IPS-20b (cell line): Measurements from ENCODE around the gene CD209.

ENCODE experiments used
- H3K27ac ChIP-seq: one replicate; pipeline ENCODE4 v1.5.1; 2013; ENCODE audit warnings: low read length
- H3K27me3 ChIP-seq: 2 replicates; pipeline ENCODE4 v1.6.1; 2013; ENCODE audit warnings: mild to moderate bottlenecking, low read length, inconsistent platforms; ENCODE audit not compliant: insufficient read depth
- H3K36me3 ChIP-seq: 2 replicates; pipeline ENCODE4 v1.6.1; 2013; ENCODE audit warnings: low read depth, mild to moderate bottlenecking, inconsistent platforms, low read length, moderate library complexity; ENCODE audit not compliant: insufficient read depth
- H3K4me1 ChIP-seq: 2 replicates; pipeline ENCODE4 v1.6.1; 2013; ENCODE audit warnings: mild to moderate bottlenecking, control low read depth, inconsistent platforms, low read length, moderate library complexity; ENCODE audit not compliant: insufficient read depth
- H3K4me3 ChIP-seq: 2 replicates; pipeline ENCODE4 v1.5.1; 2013; ENCODE audit warnings: mild to moderate bottlenecking, low read length, inconsistent platforms
- H3K9ac ChIP-seq: 2 replicates; pipeline ENCODE4 v1.6.1; 2013; ENCODE audit warnings: low read depth, mild to moderate bottlenecking, inconsistent platforms, low read length, moderate library complexity
- H3K9me3 ChIP-seq: 2 replicates; pipeline ENCODE4 v1.6.1; 2013; ENCODE audit warnings: mild to moderate bottlenecking, low read depth, low read length, inconsistent platforms; ENCODE audit not compliant: insufficient read depth

The CD209 gene

DNA sequence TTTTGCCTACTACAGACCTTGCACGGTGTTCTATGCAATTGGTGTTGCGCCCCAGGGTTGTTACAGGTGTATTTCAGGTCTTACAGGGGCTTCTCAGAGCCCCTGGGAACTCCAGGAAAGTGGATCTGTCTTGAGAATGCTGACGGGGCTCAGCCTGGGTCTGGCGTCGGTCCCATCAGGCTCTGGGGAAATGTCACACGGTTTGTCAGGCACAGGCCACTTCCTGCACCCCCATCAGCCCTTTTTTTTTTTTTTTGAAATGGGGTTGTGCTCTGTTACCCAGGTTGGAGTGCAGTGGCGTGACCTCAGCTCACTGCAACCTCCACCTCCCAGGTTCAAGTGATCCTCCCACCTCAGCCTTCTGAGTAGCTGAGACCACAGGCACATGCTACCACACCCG, 28.7 kb downstream of the CD209 start:
- Histone ChIP-seq H3K27ac (no peak overlapping the region), H3K36me3 (no peaks in the 10 kb centered on the region), H3K27me3 (no peaks in the 10 kb centered on the region; the same call in 1 of the 2 replicates), H3K4me1 (no peaks in the 10 kb centered on the region), H3K4me3 (no peak overlapping the region), H3K9ac (no peak overlapping the region), H3K9me3 (no peaks in the 10 kb centered on the region)

GRCh38 chr19:7716762-7717161, 30.6 kb downstream of the CD209 start:
- Histone ChIP-seq H3K4me3 (no peak overlapping the region), H3K27ac (no peak overlapping the region), H3K36me3 (no peaks in the 10 kb centered on the region), H3K27me3 (no peaks in the 10 kb centered on the region), H3K9ac (no peak overlapping the region), H3K4me1 (no peaks in the 10 kb centered on the region), H3K9me3 (no peaks in the 10 kb centered on the region)

- Histone ChIP-seq H3K27me3 (no peaks in the 10 kb centered on the region), H3K4me1 (no peaks in the 10 kb centered on the region), H3K4me3 (no peak overlapping the region), H3K9me3 (no peaks in the 10 kb centered on the region), H3K36me3 (no peaks in the 10 kb centered on the region), H3K27ac (no peak overlapping the region), H3K9ac (no peak overlapping the region)
Measured at GRCh38 chr19:7715671-7716070, 31.7 kb downstream of the CD209 start.

DNA sequence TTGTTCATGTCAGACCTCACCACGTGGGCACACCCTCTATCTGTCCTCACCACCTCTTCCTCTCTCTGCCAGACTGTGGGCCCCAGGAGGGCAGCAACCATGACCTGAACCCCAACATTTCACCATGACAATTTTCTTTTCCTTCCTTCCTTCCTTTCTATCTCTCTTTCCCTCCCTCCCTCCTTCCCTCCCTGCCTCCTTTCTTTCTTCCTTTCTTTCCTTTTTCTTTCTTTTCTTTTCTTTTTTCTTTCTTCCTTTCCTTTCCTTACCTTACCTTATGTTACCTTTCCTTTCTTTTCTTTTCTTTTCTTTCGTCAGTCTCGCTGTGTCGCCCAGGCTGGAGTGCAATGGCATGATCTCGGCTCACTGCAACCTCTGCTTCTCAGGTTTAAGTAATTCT, 36.7 kb downstream of the CD209 start:
- Histone ChIP-seq H3K4me1 (no peaks in the 10 kb centered on the region), H3K27ac (no peak overlapping the region), H3K4me3 (no peak overlapping the region), H3K9me3 (no peaks in the 10 kb centered on the region), H3K27me3 (no peaks in the 10 kb centered on the region), H3K9ac (no peak overlapping the region), H3K36me3 (no peaks in the 10 kb centered on the region)

- Histone ChIP-seq H3K9me3 (no peaks in the 10 kb centered on the region), H3K36me3 (no peaks in the 10 kb centered on the region), H3K4me1 (no peaks in the 10 kb centered on the region), H3K27ac (no peak overlapping the region), H3K4me3 (no peak overlapping the region), H3K9ac (no peak overlapping the region), H3K27me3 (no peaks in the 10 kb centered on the region)
Measured at GRCh38 chr19:7709932-7710460, 37.3 kb downstream of the CD209 start.

- H3K36me3 ChIP-seq = no peaks in the 10 kb centered on the region
- no peak overlapping the region for H3K27ac ChIP-seq
- H3K9ac ChIP-seq = no peak overlapping the region
- no peak overlapping the region for H3K4me3 ChIP-seq
- no peaks in the 10 kb centered on the region for H3K27me3 ChIP-seq
- no peaks in the 10 kb centered on the region for H3K4me1 ChIP-seq
- H3K9me3 ChIP-seq = no peaks in the 10 kb centered on the region
Measured at GRCh38 chr19:7706955-7707456, 40.3 kb downstream of the CD209 start.

DNA sequence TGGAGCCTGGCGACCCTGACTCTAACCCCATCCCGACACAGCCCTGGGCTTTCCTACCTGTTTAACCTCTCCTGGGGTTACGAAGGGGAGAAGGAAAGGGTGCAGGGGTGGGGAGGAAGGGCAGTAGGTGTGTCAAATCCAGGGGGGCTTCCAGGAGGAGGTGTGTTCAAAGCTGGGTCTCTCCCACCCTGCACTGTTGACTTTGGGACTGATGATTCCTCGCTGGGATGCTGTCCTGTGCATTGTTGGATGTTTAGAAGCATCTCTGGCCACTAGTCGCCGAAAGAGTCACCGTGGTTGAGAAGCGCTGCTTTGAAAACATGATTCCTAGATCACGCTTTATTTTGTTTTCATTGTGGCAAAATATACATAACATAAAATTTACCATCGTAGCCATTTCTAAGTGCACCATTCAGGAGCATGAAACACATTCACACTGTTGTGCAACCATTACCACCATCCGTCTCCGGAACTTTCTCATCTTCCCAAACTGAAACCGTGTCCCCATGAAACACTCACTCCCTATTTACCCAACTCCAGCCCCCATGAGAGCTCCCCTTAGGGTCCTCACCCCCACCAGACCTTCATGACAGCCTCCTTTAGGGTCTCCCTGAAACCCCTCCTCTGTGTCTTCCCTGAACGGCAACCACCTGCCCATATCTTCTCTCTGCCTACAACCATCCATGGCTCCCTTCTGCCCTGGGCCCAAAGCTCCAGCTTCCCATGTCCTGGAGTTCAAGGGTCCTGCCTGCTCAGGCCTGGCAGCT, 41.0 kb downstream of the CD209 start:
- Histone ChIP-seq H3K27me3 (no peaks in the 10 kb centered on the region), H3K9me3 (no peaks in the 10 kb centered on the region), H3K9ac (no peak overlapping the region), H3K36me3 (no peaks in the 10 kb centered on the region), H3K4me1 (no peaks in the 10 kb centered on the region), H3K4me3 (no peak overlapping the region), H3K27ac (no peak overlapping the region)

DNA sequence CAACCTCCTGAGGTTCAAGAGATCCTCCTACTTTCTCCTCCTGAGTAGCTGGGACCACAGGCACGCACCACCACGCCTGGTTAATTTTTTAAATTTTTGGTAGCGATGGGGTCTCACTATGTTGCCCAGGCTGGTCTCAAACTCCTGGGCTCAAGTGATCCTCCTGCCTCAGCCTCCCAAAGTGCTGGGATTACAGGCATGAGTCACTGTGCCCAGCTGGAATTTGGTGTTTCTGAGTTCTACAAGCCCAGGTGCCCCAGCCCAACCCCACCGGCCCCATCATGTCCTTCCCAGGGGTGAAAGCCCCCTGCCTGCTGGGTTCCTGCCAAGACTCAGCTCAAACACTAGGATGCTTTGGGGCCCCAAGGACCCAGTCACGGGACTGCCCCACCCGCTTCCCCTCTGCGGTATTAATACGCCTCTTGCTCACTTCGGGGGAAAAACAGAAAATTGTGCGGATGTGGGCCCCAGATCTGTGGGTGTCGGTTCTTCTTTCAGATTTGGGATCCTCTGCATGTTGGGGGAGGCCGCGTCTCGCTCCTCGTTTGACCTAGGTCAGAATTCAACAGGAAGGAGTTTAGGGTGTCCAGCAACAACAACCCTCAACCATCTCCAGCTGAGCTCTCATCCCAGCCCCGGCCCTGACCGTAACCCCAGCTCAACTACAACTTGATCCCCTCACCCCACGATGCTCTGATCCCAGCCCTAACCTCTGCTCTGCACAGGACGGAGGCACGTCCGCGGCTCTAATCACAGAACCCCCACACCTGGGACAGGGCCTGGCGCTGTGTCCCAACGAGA, 41.7 kb downstream of the CD209 start:
- no peaks in the 10 kb centered on the region for H3K27me3 ChIP-seq
- H3K4me3 ChIP-seq = no peak overlapping the region
- no peaks in the 10 kb centered on the region for H3K9me3 ChIP-seq
- H3K4me1 ChIP-seq = no peaks in the 10 kb centered on the region
- H3K9ac ChIP-seq = no peak overlapping the region
- H3K27ac ChIP-seq = no peak overlapping the region
- H3K36me3 ChIP-seq = no peaks in the 10 kb centered on the region

DNA sequence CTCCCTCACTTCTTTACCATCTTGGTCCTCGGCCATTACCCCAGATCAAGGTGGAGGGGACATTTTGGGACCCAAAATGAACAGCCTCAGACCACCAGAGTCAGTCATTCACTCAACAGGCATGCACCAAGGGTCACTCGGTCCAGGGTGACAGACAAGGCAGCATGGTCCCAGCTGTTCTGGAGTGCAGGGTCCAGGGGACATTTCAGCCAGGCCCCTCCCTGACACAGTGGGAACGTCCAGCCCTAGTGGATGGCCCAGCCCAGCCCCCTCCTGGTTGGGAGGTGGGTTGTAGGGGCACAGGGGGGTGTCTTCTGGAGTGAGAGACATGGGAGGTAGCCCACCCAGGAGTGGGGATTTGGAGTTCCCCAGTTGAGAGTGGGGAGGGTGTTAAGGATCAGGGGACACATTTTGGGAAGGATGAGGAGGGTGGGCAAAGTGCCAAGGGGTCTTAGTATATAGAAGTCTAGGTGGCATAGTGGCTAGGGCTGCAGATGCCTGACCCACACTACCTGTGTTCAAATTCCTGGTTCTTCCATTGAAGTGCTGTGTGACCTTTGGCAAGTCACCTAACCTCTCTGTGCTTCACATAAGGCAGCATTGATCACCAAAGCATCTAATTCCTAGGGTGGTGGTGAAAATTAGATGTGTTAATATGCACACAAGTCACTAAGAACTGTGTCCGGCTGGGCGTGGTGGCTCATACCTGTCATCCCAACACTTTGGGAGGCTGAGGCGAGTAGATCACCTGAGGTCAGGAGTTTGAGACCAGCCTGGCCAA, 42.9 kb downstream of the CD209 start:
- Histone ChIP-seq H3K9me3 (no peaks in the 10 kb centered on the region), H3K4me3 (no peak overlapping the region), H3K36me3 (no peaks in the 10 kb centered on the region), H3K4me1 (no peaks in the 10 kb centered on the region), H3K27me3 (no peaks in the 10 kb centered on the region), H3K9ac (no peak overlapping the region), H3K27ac (no peak overlapping the region)

- Histone ChIP-seq H3K36me3 (no peaks in the 10 kb centered on the region), H3K4me1 (no peaks in the 10 kb centered on the region), H3K27me3 (no peaks in the 10 kb centered on the region), H3K27ac (no peak overlapping the region), H3K9ac (no peak overlapping the region), H3K4me3 (no peak overlapping the region), H3K9me3 (no peaks in the 10 kb centered on the region)
Measured at GRCh38 chr19:7703332-7703731, 44.0 kb downstream of the CD209 start.

DNA sequence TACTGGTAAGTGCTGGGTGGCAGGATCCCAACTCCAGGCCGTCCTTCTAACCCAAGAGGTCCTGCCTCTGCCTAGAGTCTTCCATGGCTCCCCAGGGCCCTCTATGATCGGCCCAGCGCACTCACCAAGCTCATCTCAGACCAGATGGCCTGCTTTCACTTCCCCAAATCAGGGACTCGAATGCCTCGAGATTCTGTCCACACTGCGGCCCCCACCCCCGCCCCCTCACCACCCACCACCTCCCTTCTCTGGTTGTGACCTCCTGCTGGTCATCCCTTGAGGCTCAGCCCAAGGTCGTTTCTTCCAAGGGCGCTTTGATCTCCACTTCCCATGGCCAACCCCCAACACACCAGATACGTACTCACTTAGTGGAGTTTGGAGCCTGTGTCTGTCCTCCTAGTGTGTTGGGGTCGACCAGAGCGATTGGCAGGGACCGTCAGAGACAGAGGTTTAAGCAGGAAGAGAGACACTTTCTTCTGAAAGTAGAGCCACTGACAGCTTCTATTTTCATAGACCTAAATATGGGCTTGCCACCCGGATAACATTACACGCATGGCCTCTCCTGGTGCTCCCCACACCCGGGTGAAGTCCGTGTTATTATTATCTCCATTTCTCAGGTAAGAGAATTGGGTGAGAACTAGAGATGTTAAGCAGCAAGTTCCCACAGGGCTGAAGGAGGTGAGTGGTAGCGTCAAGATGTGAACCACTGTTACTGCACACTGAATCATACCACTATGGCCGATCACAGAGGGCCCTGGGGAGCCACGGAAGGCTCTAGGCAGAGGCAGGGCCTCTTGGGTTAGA, 45.5 kb downstream of the CD209 start, which contains the start of gene FCER2:
Gene FCER2 (minus strand): TSS at position 478 of the 804 bp plus-strand sequence. CDS start 2,371 bp downstream, outside the sequence.
- Histone ChIP-seq H3K27me3 (peaks cover 8% of the 10 kb centered on the region), H3K27ac (no peak within 1 kb of the TSS), H3K9ac (no peak within 1 kb of the TSS), H3K4me1 (no peaks in the 10 kb centered on the region; the same call in 1 of the 2 replicates), H3K36me3 (no peaks in the 10 kb centered on the region), H3K9me3 (no peaks in the 10 kb centered on the region), H3K4me3 (no peak within 1 kb of the TSS)
